Omental fat pad (tissue), 4 donors: ENCODE data around the gene ZDHHC7. TPM values are rescaled to one million over a fixed set of nuclear protein-coding genes. Genes with fewer than 3 reads are reported as not detected.
A peak's percentile ranks its signal among the peaks of the same experiment; 100 is the strongest.

Source experiments
- ATAC-seq: fragments of 150-250 bp; one replicate; pipeline ENCODE4 v1.9.1; 2016; ENCODE audit warnings: mild to moderate bottlenecking, moderate library complexity; ENCODE audit not compliant: low FRiP score
- DNase-seq: peaks from one replicate; pipeline ENCODE4 v3.0.0-alpha.2; 2019; ENCODE audit warnings: low spot score
- total RNA-seq, 4 donors: library from RNA; depleted of rRNA; stranded (reverse); fragments of >200 nt; gene quantifications; one replicate each; pipeline ENCODE4 v1.1.0, GENCODE V29; 2016
- TF ChIP-seq, protein P1 (sequence below), 3 donors: fragments of 450-650 bp; IDR thresholded peaks; one replicate each; pipeline ENCODE4 v1.5.1; 2016 to 2017; ENCODE audit warnings: antibody characterized with exemption in 3 of 3, mild to moderate bottlenecking in 3 of 3, moderate library complexity in 2 of 3

ZDHHC7 gene
- total RNA-seq, 4 donors from 2014 or later: 41.3 to 72.2 (median 51.3) TPM

DNA sequence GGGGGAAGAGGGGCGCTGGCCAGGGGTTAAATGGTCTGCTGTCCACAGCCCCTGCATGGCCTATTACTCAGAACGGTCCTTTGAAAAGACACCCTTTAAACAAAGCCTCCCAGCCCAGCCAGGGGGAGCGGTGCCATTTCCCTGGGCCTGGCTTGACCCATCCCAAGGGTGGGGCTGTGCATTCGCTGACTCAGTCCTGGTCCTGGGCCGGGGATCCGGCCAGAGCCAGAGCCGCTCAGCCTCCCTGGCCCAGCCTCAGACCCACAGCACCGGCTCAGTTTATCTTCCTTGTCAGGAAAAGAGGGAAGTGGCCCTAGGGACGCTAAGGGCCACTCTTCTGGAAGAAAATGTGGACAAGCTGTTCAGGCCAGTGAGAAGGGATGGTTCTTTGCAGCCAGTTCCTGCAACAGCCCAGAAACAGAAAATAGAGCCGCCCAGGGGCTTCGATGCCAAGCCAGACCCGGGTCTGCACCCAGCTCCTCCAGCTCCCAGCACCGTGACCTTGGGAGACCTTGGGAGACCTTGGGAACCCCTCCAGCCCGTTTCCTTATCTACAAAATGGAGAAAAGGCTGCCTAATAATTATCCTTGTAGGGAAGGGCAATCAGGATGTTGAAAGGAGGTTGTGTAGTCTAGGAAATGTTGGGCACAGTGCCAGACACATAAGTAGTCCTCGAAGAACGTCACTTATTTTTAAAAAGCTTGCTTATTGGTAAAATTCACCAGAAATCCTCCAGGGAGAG, 82.5 kb downstream of the ZDHHC7 start:
- ATAC-seq (peak; percentile 75), DNase-seq (no peak)
- TF ChIP-seq, protein P1, sequence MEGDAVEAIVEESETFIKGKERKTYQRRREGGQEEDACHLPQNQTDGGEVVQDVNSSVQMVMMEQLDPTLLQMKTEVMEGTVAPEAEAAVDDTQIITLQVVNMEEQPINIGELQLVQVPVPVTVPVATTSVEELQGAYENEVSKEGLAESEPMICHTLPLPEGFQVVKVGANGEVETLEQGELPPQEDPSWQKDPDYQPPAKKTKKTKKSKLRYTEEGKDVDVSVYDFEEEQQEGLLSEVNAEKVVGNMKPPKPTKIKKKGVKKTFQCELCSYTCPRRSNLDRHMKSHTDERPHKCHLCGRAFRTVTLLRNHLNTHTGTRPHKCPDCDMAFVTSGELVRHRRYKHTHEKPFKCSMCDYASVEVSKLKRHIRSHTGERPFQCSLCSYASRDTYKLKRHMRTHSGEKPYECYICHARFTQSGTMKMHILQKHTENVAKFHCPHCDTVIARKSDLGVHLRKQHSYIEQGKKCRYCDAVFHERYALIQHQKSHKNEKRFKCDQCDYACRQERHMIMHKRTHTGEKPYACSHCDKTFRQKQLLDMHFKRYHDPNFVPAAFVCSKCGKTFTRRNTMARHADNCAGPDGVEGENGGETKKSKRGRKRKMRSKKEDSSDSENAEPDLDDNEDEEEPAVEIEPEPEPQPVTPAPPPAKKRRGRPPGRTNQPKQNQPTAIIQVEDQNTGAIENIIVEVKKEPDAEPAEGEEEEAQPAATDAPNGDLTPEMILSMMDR (IDR thresholded peaks at IDR 0.05): no peak

DNA sequence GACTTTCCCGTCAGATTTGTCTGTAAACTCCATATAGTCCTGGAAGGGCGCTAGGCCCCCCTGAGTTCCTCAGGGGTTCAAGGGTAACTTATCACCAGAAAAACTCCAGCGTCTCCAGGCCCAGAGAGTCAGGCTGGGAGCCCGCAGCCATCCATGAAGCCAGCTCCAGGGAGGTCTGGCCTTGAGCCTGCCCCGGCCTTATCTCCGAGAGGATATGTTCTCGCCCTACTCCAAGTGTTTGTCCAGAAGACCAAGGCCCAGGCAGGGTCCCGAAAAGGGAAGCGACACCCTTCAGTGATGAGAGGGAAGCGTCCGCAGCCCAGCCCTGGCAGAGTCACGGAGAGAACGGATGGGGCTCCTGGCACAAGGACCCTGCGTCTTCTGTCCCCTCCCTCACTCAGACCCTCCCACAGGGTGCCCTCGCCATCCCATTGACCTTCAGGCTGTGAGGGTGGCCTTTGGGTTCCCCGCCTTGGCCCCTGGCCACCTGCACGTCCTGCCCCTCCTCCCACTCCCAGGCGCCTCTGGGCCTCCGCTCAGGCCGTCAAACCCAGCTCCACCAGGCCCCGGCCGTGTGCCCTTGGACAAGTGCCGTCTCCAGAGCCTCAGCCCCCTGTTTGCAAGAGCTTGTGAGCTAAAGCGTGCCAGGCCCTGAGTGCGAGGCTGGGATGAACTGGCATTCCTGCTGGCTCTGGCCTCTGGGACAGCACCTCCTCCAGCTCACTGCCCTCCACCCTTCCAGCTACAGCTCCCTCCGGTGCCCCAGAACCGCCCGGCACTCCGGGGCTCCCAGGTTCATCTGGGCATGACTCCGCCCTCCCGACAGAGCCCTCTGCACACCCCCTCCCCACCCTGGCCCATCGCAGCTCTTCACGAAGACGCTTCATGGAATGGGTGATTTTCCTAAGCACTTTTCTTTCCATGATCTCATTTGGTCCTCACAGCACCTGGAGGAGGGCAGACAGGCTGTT, 83.4 kb downstream of the ZDHHC7 start:
- ATAC-seq: no peak
- TF ChIP-seq, protein P1 (IDR thresholded peaks at IDR 0.05): no peak
- DNase-seq: no peak

DNA sequence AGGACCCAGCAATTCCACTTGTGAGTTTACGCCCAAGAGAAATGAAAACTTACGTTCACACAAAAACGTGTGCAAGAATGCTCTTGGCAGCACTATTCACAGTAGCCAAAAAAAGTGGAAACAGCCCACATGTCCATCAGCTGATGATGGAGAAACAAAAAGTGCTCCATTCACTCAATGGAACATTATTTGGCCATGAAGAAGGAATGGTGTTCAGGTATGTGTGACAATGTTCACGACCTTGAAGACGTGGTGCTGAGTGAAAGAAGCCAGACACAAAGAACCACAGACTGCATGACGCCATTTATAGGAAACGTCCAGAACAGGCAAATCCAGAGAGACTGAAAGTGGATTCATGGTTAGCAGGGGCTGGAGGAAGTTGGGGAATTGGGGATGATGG, 84.9 kb downstream of the ZDHHC7 start:
- DNase-seq (no peak), ATAC-seq (no peak)
- TF ChIP-seq, protein P1 (IDR thresholded peaks at IDR 0.05): no peak

DNA sequence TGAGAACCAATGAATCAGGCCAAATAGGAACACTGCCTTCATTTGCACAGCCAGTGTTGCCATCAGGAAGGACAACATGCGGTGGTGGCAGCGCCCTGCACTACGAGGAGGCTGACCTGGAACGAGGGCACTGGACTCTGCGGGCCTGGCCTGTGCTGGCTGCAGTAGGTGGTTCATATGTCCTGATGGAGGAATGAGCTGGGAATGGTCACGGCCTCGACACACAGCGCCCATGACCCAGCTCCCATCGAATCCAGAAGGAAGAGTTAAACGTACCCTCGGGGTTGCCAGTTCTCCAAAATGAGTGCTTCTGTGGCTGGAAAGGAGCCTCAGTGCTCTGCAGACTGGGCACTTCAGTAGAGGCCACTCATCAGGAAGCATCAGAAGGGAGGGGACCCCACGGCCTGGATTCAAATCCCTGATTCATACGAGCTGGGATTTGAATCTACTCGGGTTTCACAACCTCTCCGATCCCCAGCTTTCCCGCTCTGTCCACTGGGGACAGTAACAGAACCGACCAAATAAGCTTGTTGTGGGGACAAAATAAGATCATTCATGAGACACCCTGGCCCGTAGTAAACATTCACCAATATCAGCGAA, 85.5 kb downstream of the ZDHHC7 start:
- ATAC-seq (no peak), DNase-seq (no peak)
- TF ChIP-seq, protein P1 (IDR thresholded peaks at IDR 0.05): no peak

DNA sequence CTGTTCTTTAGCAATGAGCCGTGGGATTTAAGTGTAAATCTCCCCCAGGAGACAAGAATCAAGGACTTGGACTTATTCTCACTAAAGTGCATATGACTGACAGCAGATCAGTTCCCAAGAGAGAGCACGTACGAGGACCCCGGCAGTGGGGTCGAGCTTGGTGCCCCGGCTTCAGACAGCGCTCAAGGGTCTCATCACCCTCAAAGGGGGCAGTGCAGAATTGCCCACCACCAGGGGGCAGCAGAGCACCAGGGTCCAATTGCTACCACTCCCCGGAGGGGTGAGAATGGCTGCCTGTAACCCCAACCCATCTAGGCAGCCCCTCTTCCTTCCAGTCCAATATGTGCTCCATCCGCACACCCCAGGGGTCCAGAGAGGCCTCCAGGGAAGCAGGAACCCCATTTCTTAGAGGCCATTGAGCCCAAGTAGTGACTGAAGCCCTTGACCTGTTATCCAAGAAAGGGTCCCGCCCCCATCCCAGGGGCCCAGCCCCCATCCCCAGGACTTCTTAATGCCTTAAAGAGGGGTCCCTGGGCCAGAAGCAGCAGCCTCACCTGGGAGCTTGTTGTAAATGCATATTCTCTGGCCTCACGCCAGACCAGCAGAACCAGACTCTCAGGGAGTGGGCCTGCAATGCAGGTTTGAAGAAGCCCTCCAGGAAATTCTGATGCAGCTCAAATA, 86.1 kb downstream of the ZDHHC7 start:
- peak; percentile 80 for DNase-seq
- TF ChIP-seq, protein P1 (IDR thresholded peaks at IDR 0.05): peak in 1 of 3 donors; percentile 55
- ATAC-seq: no peak

DNA sequence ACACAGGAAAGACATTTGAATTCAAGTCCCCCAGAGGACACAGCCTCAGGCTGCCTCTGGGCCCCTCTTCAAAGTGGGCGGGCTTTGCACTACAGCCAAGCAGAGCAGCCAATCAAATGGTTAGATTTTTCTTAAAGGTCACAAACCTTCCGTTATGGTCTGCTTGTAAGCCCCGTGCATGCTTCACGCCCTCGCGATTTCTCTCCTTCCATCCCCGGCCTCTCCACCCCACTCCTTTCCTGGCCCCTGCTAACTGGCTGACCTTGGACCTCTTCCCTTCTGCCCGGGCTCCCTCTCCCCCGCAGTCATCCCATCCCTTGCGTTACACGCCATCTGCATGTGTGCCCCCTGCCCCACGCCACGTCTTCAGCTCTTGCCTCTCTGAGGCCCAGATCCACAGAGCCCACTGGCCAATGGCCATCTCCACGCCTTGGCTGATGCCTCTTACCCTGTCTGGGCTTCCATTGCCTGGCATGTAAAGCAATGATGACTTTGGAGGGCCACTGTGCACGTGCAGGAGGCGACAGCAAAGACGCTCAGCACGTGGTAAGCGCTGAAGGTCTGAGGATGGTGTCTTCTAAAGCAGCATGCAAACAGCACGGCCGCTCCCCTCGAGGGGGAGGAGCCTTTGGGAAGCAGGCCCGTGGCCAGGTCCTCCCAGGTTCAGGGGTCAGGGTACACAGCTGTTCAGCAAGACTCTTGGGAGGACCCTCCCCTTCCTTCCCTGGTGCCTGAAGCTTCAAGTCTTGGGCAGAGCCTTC, 86.8 kb downstream of the ZDHHC7 start:
- TF ChIP-seq, protein P1 (IDR thresholded peaks at IDR 0.05): no peak
- DNase-seq: no peak
- no peak for ATAC-seq
